IMR-90 (cell line): ENCODE results near the gene HTT. TPM values are rescaled to one million over a fixed set of nuclear protein-coding genes. Genes with fewer than 3 reads are reported as not detected.

Experiments used
- ATAC-seq: fragments of 200-7000 bp; cut with Tn5 transposase; 2 replicates; pipeline ENCODE4 v1.9.1; 2020; ENCODE audit warnings: low read depth, mild to moderate bottlenecking, moderate library complexity
- BruUV-seq: library from RNA; stranded (reverse); fragments of 400-500 nt; replicated peaks from 2 replicates; lab custom pipeline; 2021; lab: Mats Ljungman, UMichigan
- CTCF ChIA-PET: fragments of 300-600 bp; formaldehyde crosslinking; extraction: SDS; loops from one replicate; lab custom pipeline; 2021; ENCODE audit warnings: antibody characterized with exemption; lab: Yijun Ruan, JAX
- POLR2A ChIA-PET: fragments of 300-600 bp; sonication (Branson Sonifier 250); formaldehyde crosslinking; loops from one replicate; lab custom pipeline; 2022; ENCODE audit warnings: antibody characterized with exemption; ENCODE audit not compliant: unreplicated experiment; lab: Charles Lee
- DNase-seq: peaks from one replicate; pipeline ENCODE4 v3.0.0; 2013
- H2AFZ ChIP-seq: replicated peaks from 2 replicates; pipeline ENCODE3; 2013; ENCODE audit warnings: low read length, mild to moderate bottlenecking; ENCODE audit not compliant: poor library complexity
- H2AK5ac ChIP-seq: 2 replicates; pipeline ENCODE4 v1.6.1; 2013; ENCODE audit warnings: low read depth, low read length, inconsistent platforms
- H2AK9ac ChIP-seq: replicated peaks from 2 replicates; pipeline ENCODE3; 2013; ENCODE audit warnings: mild to moderate bottlenecking, low read depth, low read length, moderate library complexity; ENCODE audit not compliant: poor library complexity
- H2BK120ac ChIP-seq: 2 replicates; pipeline ENCODE4 v1.6.1; 2013; ENCODE audit warnings: low read depth, low read length, inconsistent platforms
- H2BK15ac ChIP-seq: 3 replicates; pipeline ENCODE4 v1.6.1; 2013; ENCODE audit warnings: low read depth, low read length, inconsistent platforms
- H2BK20ac ChIP-seq: 2 replicates; pipeline ENCODE4 v1.6.1; 2013; ENCODE audit warnings: low read depth, mild to moderate bottlenecking, inconsistent platforms, low read length, moderate library complexity
- H2BK5ac ChIP-seq: 2 replicates; pipeline ENCODE4 v1.6.1; 2013; ENCODE audit warnings: mild to moderate bottlenecking, low read depth, low read length, inconsistent platforms; ENCODE audit not compliant: poor library complexity, severe bottlenecking
- H3K14ac ChIP-seq: replicated peaks from 2 replicates; pipeline ENCODE4 v1.6.1; 2013; ENCODE audit warnings: low read depth, low read length, inconsistent platforms
- H3K18ac ChIP-seq: 2 replicates; pipeline ENCODE4 v1.6.1; 2013; ENCODE audit warnings: low read depth, low read length, control low read depth
- H3K23ac ChIP-seq: 2 replicates; pipeline ENCODE4 v1.6.1; 2013; ENCODE audit warnings: low read depth, low read length, inconsistent platforms
- H3K27ac ChIP-seq: 2 replicates; pipeline ENCODE4 v1.5.1; 2013; ENCODE audit warnings: mild to moderate bottlenecking, control low read depth, low read length; ENCODE audit not compliant: insufficient read depth
- H3K27me3 ChIP-seq: 2 replicates; pipeline ENCODE4 v1.6.1; 2013; ENCODE audit warnings: low read length; ENCODE audit not compliant: control insufficient read depth, insufficient read depth
- H3K36me3 ChIP-seq: 2 replicates; pipeline ENCODE4 v1.6.1; 2013; ENCODE audit warnings: low read length, mixed read lengths; ENCODE audit not compliant: control insufficient read depth, insufficient read depth
- H3K4ac ChIP-seq: 2 replicates; pipeline ENCODE4 v1.6.1; 2013; ENCODE audit warnings: low read depth, low read length, inconsistent platforms
- H3K4me1 ChIP-seq: 2 replicates; pipeline ENCODE4 v1.6.1; 2013; ENCODE audit warnings: low read length, mixed read lengths; ENCODE audit not compliant: control insufficient read depth, insufficient read depth
- H3K4me2 ChIP-seq: 2 replicates; pipeline ENCODE4 v1.6.1; 2013; ENCODE audit warnings: low read depth, mild to moderate bottlenecking, control low read depth, low read length, moderate library complexity
- H3K4me3 ChIP-seq: 2 replicates; pipeline ENCODE4 v1.5.1; 2013; ENCODE audit warnings: low read depth, mild to moderate bottlenecking, control low read depth, low read length, moderate library complexity; ENCODE audit not compliant: insufficient read depth
- H3K56ac ChIP-seq: 2 replicates; pipeline ENCODE4 v1.6.1; 2013; ENCODE audit warnings: low read length, inconsistent platforms; ENCODE audit not compliant: insufficient read depth; ENCODE audit errors: extremely low read depth
- H3K79me1 ChIP-seq, 2 experiments: 2 replicates each; pipeline ENCODE4 v1.6.1; 2013; ENCODE audit warnings: low read length in 2 of 2, inconsistent platforms in 1 of 2, low read depth in 1 of 2
- H3K9ac ChIP-seq: 2 replicates; pipeline ENCODE4 v1.6.1; 2013; ENCODE audit warnings: low read depth, low read length, control low read depth
- H3K9me1 ChIP-seq: 2 replicates; pipeline ENCODE4 v1.6.1; 2013; ENCODE audit warnings: low read length, inconsistent platforms; ENCODE audit not compliant: insufficient read depth
- H3K9me3 ChIP-seq: 2 replicates; pipeline ENCODE4 v1.6.1; 2013; ENCODE audit warnings: low read length; ENCODE audit not compliant: control insufficient read depth, insufficient read depth
- H4K20me1 ChIP-seq: 2 replicates; pipeline ENCODE4 v1.6.1; 2013; ENCODE audit warnings: low read length, inconsistent platforms; ENCODE audit not compliant: insufficient read depth
- H4K5ac ChIP-seq: 2 replicates; pipeline ENCODE4 v1.6.1; 2013; ENCODE audit warnings: mild to moderate bottlenecking, low read depth, low read length, control low read depth
- H4K8ac ChIP-seq, 2 experiments: 2 replicates each; pipeline ENCODE4 v1.6.1; 2013; ENCODE audit warnings: low read depth in 2 of 2, low read length in 2 of 2, control low read depth in 1 of 2, inconsistent platforms in 1 of 2
- H4K91ac ChIP-seq: 2 replicates; pipeline ENCODE4 v1.6.1; 2013; ENCODE audit warnings: low read depth, low read length, inconsistent platforms; ENCODE audit not compliant: insufficient read depth
- BHLHE40 ChIP-seq: fragments of 150-350 bp; IDR thresholded peaks from 2 replicates; pipeline ENCODE4 v1.6.1; 2016; ENCODE audit warnings: mild to moderate bottlenecking, low read depth, low read length
- CEBPB ChIP-seq: IDR thresholded peaks from 2 replicates; pipeline ENCODE4 v1.6.1; 2012; ENCODE audit warnings: low read depth, low read length, improper control_type of control experiment
- WGBS, 2 experiments: methylation state at CpG; one replicate each; pipeline versions ENCODE4 v1.1.5 to v1.1.7; 2013; ENCODE audit warnings: missing lambda C conversion rate in 2 of 2; ENCODE audit not compliant: insufficient read length in 1 of 2; ENCODE audit errors: extremely low coverage in 2 of 2; 5-methylcytosine and 5-hydroxymethylcytosine counted together
- dilution Hi-C: fragments of 300-500 bp; cut with HindIII; formaldehyde crosslinking; loops from one replicate; pipeline ENCODE4 v1.14.3; 2018; ENCODE audit warnings: low sequenced_read_pairs; ENCODE audit not compliant: unreplicated experiment
- in situ Hi-C: fragments of 300-500 bp; cut with MboI; formaldehyde crosslinking; loops from 3 replicates; pipeline ENCODE4 v1.14.3; 2019; ENCODE audit warnings: low sequenced_read_pairs, inconsistent platforms, mixed read lengths
- intact Hi-C: fragments of 100-400 bp; cut with micrococcal nuclease; formaldehyde crosslinking; loops from 2 replicates; pipeline ENCODE4 v1.10.0; 2022
- polyA plus RNA-seq, 3 experiments: library from polyadenylated mRNA; depleted of rRNA; stranded (reverse); fragments of >200 nt; gene quantifications; 2 replicates each; pipeline ENCODE4 v1.2.3, GENCODE V29; 2012; ENCODE audit warnings: low replicate concordance in 1 of 3
- total RNA-seq: library from RNA; depleted of rRNA; stranded (reverse); fragments of >200 nt; gene quantifications from 2 replicates; pipeline ENCODE4 v1.2.3, GENCODE V29; 2012

The HTT gene
- total and polyA plus RNA-seq, 2 of the 4 experiments (the other 2 are of a cell fraction), result 11.6 to 14.3 TPM

- no peak for TF ChIP-seq BHLHE40
Measured at GRCh38 chr4:3225071-3225850, 150.8 kb downstream of the HTT start (continued).

- Histone ChIP-seq H3K4ac (no peak overlapping the region), H4K8ac (no peak overlapping the region), H4K91ac (no peak overlapping the region), H3K4me1 (peaks cover 3% of the 10 kb centered on the region), H2BK15ac (no peak overlapping the region), H3K27me3 (no peaks in the 10 kb centered on the region), H4K20me1 (peaks cover 3% of the 10 kb centered on the region; the same call in 1 of the 2 replicates), H3K9ac (no peak overlapping the region), H3K9me3 (no peaks in the 10 kb centered on the region), H3K4me3 (no peak overlapping the region), H2BK5ac (no peak overlapping the region), H3K79me1 (peaks cover 0 to 9% of the 10 kb centered on the region in 2 experiments; a peak in 1 of 4 replicates), H3K36me3 (peaks cover 63% of the 10 kb centered on the region), H3K23ac (no peak overlapping the region), H3K4me2 (no peak overlapping the region), H3K9me1 (peaks cover 8% of the 10 kb centered on the region), H3K56ac (no peak overlapping the region), H3K14ac (no peak overlapping the region), H2AK5ac (no peak overlapping the region), H2BK20ac (no peak overlapping the region), H2BK120ac (no peak overlapping the region), H2AFZ (no peak overlapping the region), H2AK9ac (no peak overlapping the region), H4K5ac (no peak overlapping the region), H3K18ac (no peak overlapping the region), H3K27ac (no peak overlapping the region)
- ATAC-seq, result no peak
- no peak for DNase-seq
- in situ Hi-C loops (no loop called here), dilution Hi-C loops (no loop called here), intact Hi-C loops (no loop called here)
- CTCF ChIA-PET, result no interaction called here
- TF ChIP-seq CEBPB, result no peak
- 75% methylated on average over 9 of the region's 9 CpGs; no CpG with 5 or more reads in 1 of the 2 experiments for WGBS, 2 experiments
- POLR2A ChIA-PET, result no interaction called here
- no TSS peak for BruUV-seq
Measured at GRCh38 chr4:3225936-3226335, 151.5 kb downstream of the HTT start.
